Uterus (tissue), 2 donors: Measurements from ENCODE around the gene DHX30.

Source experiments
- CTCF ChIP-seq, 4 experiments: fragments of 200-600 bp in 2 of 4; fragments of 450-650 bp in 2 of 4; sonication (generic) in 2 of 4; IDR thresholded peaks; one replicate each; pipeline ENCODE4 v1.5.1; 2016 to 2019; ENCODE audit warnings: antibody characterized with exemption in 4 of 4, mild to moderate bottlenecking in 2 of 4, moderate library complexity in 1 of 4
- POLR2A ChIP-seq, 2 donors: fragments of 450-650 bp; IDR thresholded peaks; one replicate each; pipeline ENCODE4 v1.6.1; 2016; ENCODE audit warnings: antibody characterized with exemption in 2 of 2, mild to moderate bottlenecking in 1 of 2, moderate library complexity in 1 of 2

GRCh38 chr3:47766186-47766585, 36.8 kb upstream of the DHX30 start:
- TF ChIP-seq CTCF (IDR thresholded peaks at IDR 0.05) (no peak), POLR2A (IDR thresholded peaks at IDR 0.05) (no peak)
